ENCODE data around the gene SELENOM. TPM values are rescaled to one million over a fixed set of nuclear protein-coding genes. Genes with fewer than 3 reads are reported as not detected.

The SELENOM gene
- total RNA-seq, 4 donors from 2014 or later: 31.4 to 89.1 (median 43.7) TPM

DNA sequence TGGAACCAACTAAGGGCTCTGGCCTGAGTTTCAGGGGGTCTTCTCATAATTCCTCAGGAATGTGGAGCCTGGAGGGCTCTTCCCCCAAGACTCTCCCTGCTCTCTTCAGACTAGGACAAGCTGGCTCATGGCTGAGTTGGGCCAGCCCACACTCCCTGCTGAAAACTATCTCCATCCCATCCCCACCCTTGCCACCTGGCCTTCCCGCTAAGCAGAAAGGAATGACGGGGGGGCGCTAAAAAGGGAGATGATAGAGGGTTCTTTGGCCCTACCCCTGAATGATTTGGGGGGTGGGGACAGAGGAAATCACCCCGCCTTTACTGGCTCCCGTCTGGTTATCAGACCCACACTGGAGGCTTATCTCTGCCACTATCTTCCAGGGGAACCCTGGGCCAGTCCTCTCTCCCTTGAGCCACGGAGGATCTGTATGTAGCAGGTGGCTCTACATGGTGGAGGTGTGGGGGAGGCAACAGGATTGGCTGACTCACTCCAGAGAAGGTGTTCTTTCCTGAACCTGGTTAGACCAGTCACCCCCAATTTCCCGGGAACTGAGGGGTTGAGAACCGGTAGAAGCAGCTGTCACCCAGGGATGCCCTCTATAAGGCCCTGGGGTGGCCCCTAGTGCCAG lies 20.6 kb downstream of the SELENOM start:
- no peaks in the 10 kb centered on the region for H3K27me3 ChIP-seq
- H3K27ac ChIP-seq: peak overlapping the region in 3 of 4 donors; percentile 2 to 94 (median 38)
- no peak overlapping the region for H3K4me3 ChIP-seq
- DNase-seq: no peak
- H3K9me3 ChIP-seq: no peaks in the 10 kb centered on the region
- TF ChIP-seq, protein P1, sequence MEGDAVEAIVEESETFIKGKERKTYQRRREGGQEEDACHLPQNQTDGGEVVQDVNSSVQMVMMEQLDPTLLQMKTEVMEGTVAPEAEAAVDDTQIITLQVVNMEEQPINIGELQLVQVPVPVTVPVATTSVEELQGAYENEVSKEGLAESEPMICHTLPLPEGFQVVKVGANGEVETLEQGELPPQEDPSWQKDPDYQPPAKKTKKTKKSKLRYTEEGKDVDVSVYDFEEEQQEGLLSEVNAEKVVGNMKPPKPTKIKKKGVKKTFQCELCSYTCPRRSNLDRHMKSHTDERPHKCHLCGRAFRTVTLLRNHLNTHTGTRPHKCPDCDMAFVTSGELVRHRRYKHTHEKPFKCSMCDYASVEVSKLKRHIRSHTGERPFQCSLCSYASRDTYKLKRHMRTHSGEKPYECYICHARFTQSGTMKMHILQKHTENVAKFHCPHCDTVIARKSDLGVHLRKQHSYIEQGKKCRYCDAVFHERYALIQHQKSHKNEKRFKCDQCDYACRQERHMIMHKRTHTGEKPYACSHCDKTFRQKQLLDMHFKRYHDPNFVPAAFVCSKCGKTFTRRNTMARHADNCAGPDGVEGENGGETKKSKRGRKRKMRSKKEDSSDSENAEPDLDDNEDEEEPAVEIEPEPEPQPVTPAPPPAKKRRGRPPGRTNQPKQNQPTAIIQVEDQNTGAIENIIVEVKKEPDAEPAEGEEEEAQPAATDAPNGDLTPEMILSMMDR (IDR thresholded peaks at IDR 0.05): no peak
- TF ChIP-seq POLR2A (IDR thresholded peaks at IDR 0.05): no peak
- peaks cover 4 to 57% (median 15%) of the 10 kb centered on the region in 4 donors for H3K4me1 ChIP-seq
- peaks cover 0 to 41% (median 0%) of the 10 kb centered on the region in 3 donors for H3K36me3 ChIP-seq

GRCh38 chr22:31085928-31086327 lies 21.4 kb downstream of the SELENOM start:
- H3K27ac ChIP-seq: peak overlapping the region; percentile 85 to 94 (median 93)
- TF ChIP-seq, protein P1 (IDR thresholded peaks at IDR 0.05): no peak
- TF ChIP-seq POLR2A (IDR thresholded peaks at IDR 0.05): no peak
- peaks cover 0 to 33% (median 0%) of the 10 kb centered on the region in 3 donors for H3K36me3 ChIP-seq
- H3K9me3 ChIP-seq: no peaks in the 10 kb centered on the region
- H3K4me1 ChIP-seq: peaks cover 4 to 63% (median 15%) of the 10 kb centered on the region in 4 donors
- DNase-seq: no peak
- no peaks in the 10 kb centered on the region for H3K27me3 ChIP-seq
- H3K4me3 ChIP-seq: peak overlapping the region in 1 of 4 donors; percentile 85

DNA sequence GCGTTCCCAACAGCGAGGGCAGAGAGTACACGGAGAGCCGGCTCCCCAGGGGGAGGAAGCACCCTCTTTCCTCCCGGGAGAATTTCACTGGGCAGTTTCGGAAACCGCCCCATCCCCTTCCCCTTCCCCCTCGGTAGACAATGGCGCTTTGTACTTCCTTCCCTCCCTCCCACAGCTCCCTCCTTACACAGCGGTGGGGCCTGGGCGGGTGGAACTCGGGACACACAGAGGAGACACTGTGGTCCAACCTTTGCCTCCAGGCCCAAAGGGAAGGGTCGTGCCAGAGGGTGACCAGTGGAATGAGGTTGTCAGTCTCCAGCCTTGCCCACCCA lies 21.9 kb downstream of the SELENOM start:
- H3K9me3 ChIP-seq: no peaks in the 10 kb centered on the region
- no peaks in the 10 kb centered on the region for H3K27me3 ChIP-seq
- H3K27ac ChIP-seq: peak overlapping the region; percentile 85 to 94 (median 93)
- TF ChIP-seq, protein P1 (IDR thresholded peaks at IDR 0.05): no peak
- no peak for TF ChIP-seq POLR2A (IDR thresholded peaks at IDR 0.05)
- peak overlapping the region; percentile 59 to 85 (median 71) for H3K4me3 ChIP-seq
- H3K36me3 ChIP-seq: peaks cover 0 to 28% (median 0%) of the 10 kb centered on the region in 3 donors
- DNase-seq: no peak
- peaks cover 4 to 66% (median 15%) of the 10 kb centered on the region in 4 donors for H3K4me1 ChIP-seq

GRCh38 chr22:31084811-31085492 lies 22.4 kb downstream of the SELENOM start:
- peaks cover 4 to 68% (median 13%) of the 10 kb centered on the region in 4 donors for H3K4me1 ChIP-seq
- H3K27me3 ChIP-seq: no peaks in the 10 kb centered on the region
- peaks cover 0 to 25% (median 0%) of the 10 kb centered on the region in 3 donors for H3K36me3 ChIP-seq
- TF ChIP-seq, protein P1 (IDR thresholded peaks at IDR 0.05): peak; percentile 70 to 91 (median 86)
- peak; percentile 37 to 62 for TF ChIP-seq POLR2A (IDR thresholded peaks at IDR 0.05)
- peak; percentile 90 to 95 (median 90) for DNase-seq
- peak overlapping the region; percentile 85 to 94 (median 93) for H3K27ac ChIP-seq
- no peaks in the 10 kb centered on the region for H3K9me3 ChIP-seq
- H3K4me3 ChIP-seq: peak overlapping the region; percentile 59 to 85 (median 71)

DNA sequence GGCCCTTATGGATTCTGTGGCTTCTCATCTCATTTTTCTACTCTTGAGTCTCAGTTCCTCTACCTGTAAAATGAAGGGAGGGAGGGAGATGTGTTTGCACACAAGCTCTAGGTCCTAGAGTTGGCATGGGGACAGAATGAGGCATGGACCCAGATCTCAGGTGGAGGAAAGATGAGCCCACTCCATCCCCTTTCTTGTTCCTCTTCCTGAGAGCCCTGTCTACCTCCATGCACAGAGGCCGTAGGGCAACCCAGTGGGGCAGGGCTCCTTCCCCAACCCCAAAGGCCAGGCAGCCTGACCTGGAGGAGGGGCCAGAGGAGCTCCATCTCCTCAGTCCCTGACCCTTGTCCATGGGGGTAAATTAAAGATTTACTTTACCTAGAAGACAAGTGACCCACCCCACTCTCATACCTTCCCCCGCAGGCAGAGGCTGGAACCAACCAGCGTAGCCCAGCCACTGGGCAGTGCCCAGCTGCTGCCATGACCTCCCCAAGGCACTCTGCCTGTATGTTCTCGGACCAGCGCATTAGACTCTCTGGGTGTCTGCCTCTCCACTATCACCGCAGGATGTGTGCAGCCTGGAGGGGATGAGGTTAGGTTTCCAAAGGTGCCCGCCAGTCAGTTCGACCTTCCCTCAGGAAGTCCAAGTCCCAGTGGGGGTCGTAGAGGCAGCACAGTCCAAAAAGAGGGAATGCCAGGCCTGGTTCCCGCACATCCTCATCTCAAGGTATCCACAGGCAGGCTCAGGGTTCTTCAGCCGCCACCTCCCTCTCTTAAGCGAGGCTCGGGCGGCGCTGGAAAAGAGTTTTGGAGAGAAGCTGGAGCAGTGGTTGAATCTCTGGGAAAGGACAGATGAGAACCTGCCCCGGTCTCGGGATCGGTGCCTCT lies 23.2 kb downstream of the SELENOM start:
- Histone ChIP-seq H3K27ac (peak overlapping the region; percentile 85 to 94 (median 93)), H3K4me1 (peaks cover 4 to 71% (median 9%) of the 10 kb centered on the region in 4 donors)
- peak in 1 of 3 donors; percentile 25 for DNase-seq

More for the DNA sequence above, 23.2 kb downstream of the SELENOM start:
- TF ChIP-seq POLR2A (IDR thresholded peaks at IDR 0.05): no peak
- TF ChIP-seq, protein P1 (IDR thresholded peaks at IDR 0.05): no peak
- peak overlapping the region; percentile 59 to 85 (median 71) for H3K4me3 ChIP-seq
- H3K27me3 ChIP-seq: no peaks in the 10 kb centered on the region
- peaks cover 0 to 17% (median 0%) of the 10 kb centered on the region in 3 donors for H3K36me3 ChIP-seq
- H3K9me3 ChIP-seq: no peaks in the 10 kb centered on the region
